BE2C (cell line): Measurements from ENCODE around the gene CPED1.
"Not testable (repeated sequence)": the region's sequence is repeated elsewhere in the genome, so short reads cannot be mapped to it uniquely, and the experiment has no call there.

Experiments
- DNase-seq: peaks from one replicate; pipeline ENCODE4 v3.0.0-alpha.2; 2020
- H3K27me3 ChIP-seq: fragments of 250-450 bp; sonication (Bioruptor Pico); 2 replicates; pipeline ENCODE4 v1.5.1; 2020; ENCODE audit warnings: mild to moderate bottlenecking
- H3K36me3 ChIP-seq: fragments of 250-450 bp; sonication (Bioruptor Pico); 2 replicates; pipeline ENCODE4 v1.5.1; 2020; ENCODE audit warnings: mild to moderate bottlenecking
- H3K4me1 ChIP-seq: fragments of 250-450 bp; sonication (Bioruptor Pico); 2 replicates; pipeline ENCODE4 v1.5.1; 2020
- H3K4me3 ChIP-seq: 2 replicates; pipeline ENCODE4 v1.5.1; 2011; ENCODE audit warnings: low read depth, low read length
- H3K9me3 ChIP-seq: fragments of 250-450 bp; sonication (Bioruptor Pico); 2 replicates; pipeline ENCODE4 v1.5.1; 2020
- TF ChIP-seq, protein P1 (sequence below): IDR thresholded peaks from 2 replicates; pipeline ENCODE4 v1.5.1; 2012; ENCODE audit warnings: mild to moderate bottlenecking, low read depth, low read length

CPED1 gene

DNA sequence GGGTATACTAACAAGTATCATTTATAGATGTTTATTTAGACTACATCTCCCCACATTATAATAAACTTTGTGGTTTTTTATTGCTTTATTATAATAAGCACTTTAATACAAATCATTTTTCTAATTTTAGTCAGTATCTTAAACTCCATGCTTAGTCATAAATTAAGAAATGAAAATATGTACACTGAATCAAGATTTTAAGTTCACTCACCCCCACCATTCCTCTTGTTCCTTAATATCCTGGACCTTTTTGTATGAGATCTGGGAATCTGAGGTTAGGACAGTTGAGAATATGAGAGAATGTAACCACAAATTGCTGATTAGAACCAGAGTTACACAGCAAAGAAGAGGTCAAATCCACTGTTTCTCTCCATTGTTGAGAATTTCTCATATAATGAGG, 246.7 kb downstream of the CPED1 start:
- TF ChIP-seq, protein P1, sequence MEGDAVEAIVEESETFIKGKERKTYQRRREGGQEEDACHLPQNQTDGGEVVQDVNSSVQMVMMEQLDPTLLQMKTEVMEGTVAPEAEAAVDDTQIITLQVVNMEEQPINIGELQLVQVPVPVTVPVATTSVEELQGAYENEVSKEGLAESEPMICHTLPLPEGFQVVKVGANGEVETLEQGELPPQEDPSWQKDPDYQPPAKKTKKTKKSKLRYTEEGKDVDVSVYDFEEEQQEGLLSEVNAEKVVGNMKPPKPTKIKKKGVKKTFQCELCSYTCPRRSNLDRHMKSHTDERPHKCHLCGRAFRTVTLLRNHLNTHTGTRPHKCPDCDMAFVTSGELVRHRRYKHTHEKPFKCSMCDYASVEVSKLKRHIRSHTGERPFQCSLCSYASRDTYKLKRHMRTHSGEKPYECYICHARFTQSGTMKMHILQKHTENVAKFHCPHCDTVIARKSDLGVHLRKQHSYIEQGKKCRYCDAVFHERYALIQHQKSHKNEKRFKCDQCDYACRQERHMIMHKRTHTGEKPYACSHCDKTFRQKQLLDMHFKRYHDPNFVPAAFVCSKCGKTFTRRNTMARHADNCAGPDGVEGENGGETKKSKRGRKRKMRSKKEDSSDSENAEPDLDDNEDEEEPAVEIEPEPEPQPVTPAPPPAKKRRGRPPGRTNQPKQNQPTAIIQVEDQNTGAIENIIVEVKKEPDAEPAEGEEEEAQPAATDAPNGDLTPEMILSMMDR: no peak
- Histone ChIP-seq H3K27me3 (0 out of 2 replicates have a peak, but pooled peaks cover 3% of the 10 kb centered on the region), H3K36me3 (no peaks in the 10 kb centered on the region)

GRCh38 chr7:121237601-121238000, 249.1 kb downstream of the CPED1 start:
- no peak overlapping the region for H3K4me3 ChIP-seq
- H3K27me3 ChIP-seq: 0 out of 2 replicates have a peak, but pooled peaks cover 3% of the 10 kb centered on the region
- no peaks in the 10 kb centered on the region for H3K4me1 ChIP-seq
- H3K36me3 ChIP-seq: no peaks in the 10 kb centered on the region
- TF ChIP-seq, protein P1: no peak
- H3K9me3 ChIP-seq: no peaks in the 10 kb centered on the region
- no peak for DNase-seq

More for the DNA sequence above, 246.7 kb downstream of the CPED1 start:
- H3K4me1 ChIP-seq: no peaks in the 10 kb centered on the region
- H3K4me3 ChIP-seq: no peak overlapping the region
- DNase-seq: no peak
- H3K9me3 ChIP-seq: no peaks in the 10 kb centered on the region

DNA sequence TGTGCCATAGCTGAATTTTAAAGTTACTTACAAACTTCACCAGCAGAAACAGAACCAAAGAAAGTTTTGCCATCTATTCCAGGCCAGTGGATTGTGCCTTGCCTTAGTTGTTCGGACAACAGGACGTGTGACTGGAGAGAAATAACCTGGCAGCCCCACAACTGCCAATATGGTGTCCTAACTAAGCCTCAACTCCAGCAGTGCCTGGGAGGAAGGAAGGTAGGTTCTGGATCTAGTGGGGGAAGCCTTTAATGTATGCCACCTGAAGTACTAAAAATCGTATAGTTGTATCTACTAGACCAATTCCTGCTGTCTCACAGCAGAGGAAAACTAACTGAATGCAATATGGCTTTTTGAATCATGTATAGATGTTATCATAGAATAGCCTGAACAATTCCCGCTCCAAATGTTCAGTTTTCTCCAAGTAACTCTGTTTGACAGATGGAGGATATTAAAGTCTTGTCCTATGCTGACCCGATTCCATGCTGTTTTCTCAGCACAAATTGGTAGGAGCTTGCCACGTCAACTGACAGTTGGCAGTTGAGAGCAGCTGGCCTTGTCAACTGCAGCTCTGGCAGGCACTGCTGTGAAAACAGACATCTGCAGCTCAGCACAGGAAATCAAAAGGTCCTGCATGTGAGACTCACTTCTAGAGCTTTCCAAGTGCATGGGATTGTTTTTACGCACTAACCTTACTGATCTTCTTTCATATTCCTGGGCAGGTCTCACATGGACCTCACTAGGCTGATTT, 255.8 kb downstream of the CPED1 start:
- Histone ChIP-seq H3K27me3 (no peaks in the 10 kb centered on the region), H3K9me3 (no peaks in the 10 kb centered on the region), H3K4me1 (no peaks in the 10 kb centered on the region), H3K36me3 (no peaks in the 10 kb centered on the region), H3K4me3 (no peak overlapping the region)
- TF ChIP-seq, protein P1: no peak
- DNase-seq: peak; percentile 24

DNA sequence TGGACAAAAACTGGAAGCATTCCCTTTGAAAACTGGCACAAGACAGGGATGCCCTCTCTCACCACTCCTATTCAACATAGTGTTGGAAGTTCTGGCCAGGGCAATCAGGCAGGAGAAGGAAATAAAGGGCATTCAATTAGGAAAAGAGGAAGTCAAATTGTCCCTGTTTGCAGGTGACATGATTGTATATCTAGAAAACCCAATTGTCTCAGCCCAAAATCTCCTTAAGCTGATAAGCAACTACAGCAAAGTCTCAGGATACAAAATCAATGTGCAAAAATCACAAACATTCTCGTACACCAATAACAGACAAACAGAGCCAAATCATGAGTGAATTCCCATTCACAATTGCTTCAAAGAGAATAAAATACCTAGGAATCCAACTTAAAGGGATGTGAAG, 262.9 kb downstream of the CPED1 start:
- not testable (repeated sequence) for H3K4me3 ChIP-seq, H3K9me3 ChIP-seq, H3K27me3 ChIP-seq, H3K4me1 ChIP-seq, H3K36me3 ChIP-seq, DNase-seq

- DNase-seq, H3K36me3 ChIP-seq, H3K27me3 ChIP-seq, H3K4me3 ChIP-seq, H3K9me3 ChIP-seq, H3K4me1 ChIP-seq: not testable (repeated sequence)
These were observed 264.2 kb downstream of the CPED1 start for GRCh38 chr7:121252523-121253235.

DNA sequence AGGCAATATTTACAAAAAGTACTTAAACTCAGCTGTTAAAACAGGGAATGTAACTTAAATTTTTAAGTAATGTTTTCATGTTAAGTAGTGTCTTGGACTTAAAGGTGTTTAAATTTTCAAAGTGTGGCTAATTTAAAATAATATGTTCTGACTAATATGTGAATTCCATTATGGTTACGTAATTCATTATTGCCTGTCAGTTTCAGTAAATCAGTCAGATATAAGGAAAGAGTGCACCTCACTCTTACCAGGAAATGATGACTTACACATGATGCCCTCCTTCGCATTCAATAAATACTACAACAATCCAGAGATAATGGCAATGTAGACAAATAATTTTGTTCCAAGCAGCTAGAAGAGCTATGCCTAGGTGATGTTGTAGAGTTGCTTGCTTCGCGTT, 271.3 kb downstream of the CPED1 start:
- DNase-seq: no peak
- Histone ChIP-seq H3K36me3 (no peaks in the 10 kb centered on the region), H3K4me3 (no peak overlapping the region), H3K9me3 (no peaks in the 10 kb centered on the region), H3K4me1 (no peaks in the 10 kb centered on the region), H3K27me3 (no peaks in the 10 kb centered on the region)
- TF ChIP-seq, protein P1: no peak

- Histone ChIP-seq H3K27me3 (no peaks in the 10 kb centered on the region), H3K4me3 (no peak overlapping the region), H3K9me3 (no peaks in the 10 kb centered on the region), H3K4me1 (no peaks in the 10 kb centered on the region), H3K36me3 (no peaks in the 10 kb centered on the region)
- TF ChIP-seq, protein P1: no peak
- no peak for DNase-seq
These were observed 272.8 kb downstream of the CPED1 start for GRCh38 chr7:121261207-121261884.
